Neutrophil (primary cell): Measurements from ENCODE around the gene SMAD3.

Experiments used
- H3K27ac ChIP-seq: fragments of 200-600 bp; sonication (generic); 2 replicates; pipeline ENCODE4 v1.5.1; 2016; ENCODE audit warnings: mild to moderate bottlenecking, moderate library complexity
- H3K27me3 ChIP-seq: fragments of 200-600 bp; sonication (generic); 2 replicates; pipeline ENCODE4 v1.6.0; 2016; ENCODE audit warnings: mild to moderate bottlenecking
- H3K36me3 ChIP-seq: fragments of 200-600 bp; sonication (generic); 2 replicates; pipeline ENCODE4 v1.5.1; 2017
- H3K4me1 ChIP-seq, 2 experiments: fragments of 200-600 bp in 1 of 2; sonication (generic) in 1 of 2; 1 replicate in 1 of 2; 2 replicates in 1 of 2; pipeline versions ENCODE4 v1.5.1 to v1.6.1; 2013 to 2016; ENCODE audit warnings: low read depth in 1 of 2, low read length in 1 of 2, mild to moderate bottlenecking in 1 of 2, moderate library complexity in 1 of 2; ENCODE audit not compliant: control insufficient read depth in 1 of 2, insufficient read depth in 1 of 2
- H3K4me3 ChIP-seq, 2 experiments: fragments of 200-600 bp in 1 of 2; sonication (generic) in 1 of 2; 1 replicate in 1 of 2; 2 replicates in 1 of 2; pipeline ENCODE4 v1.5.1; 2013 to 2016; ENCODE audit warnings: low read depth in 1 of 2, low read length in 1 of 2, mild to moderate bottlenecking in 1 of 2, moderate library complexity in 1 of 2
- H3K9me3 ChIP-seq: fragments of 200-600 bp; sonication (generic); 2 replicates; pipeline ENCODE4 v1.5.1; 2016
- TF ChIP-seq, protein P1 (sequence below): fragments of 200-600 bp; sonication (generic); IDR thresholded peaks from 2 replicates; pipeline ENCODE4 v1.5.1; 2016; ENCODE audit warnings: antibody characterized with exemption

Gene SMAD3

DNA sequence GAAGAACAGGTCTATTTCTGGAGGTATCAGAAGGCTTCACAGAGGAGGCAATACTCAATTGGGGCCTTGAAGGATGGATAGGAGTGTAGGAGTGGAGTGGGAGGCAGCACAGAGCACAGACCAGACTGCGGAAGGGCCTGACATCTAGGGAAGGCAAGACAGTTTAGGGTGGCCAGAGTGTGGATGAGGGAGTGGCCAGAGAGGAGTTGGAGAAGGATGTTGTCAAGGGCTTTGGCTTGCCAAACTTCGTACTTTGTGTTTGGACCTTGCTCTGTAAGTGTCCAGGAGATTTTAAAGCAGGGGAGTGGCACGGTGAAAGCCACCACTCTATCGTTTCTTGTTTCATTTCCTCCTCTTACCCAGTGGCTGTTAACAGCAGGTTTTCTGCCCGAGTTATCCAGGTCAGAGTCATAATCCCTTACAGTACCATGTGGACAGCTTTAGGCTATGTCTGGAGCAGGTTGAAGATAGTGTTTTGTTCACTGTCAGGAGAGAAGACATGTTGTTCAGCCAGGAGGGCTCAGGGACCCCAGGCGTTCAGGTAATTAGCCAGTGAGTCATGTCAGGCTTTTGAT lies 12.3 kb downstream of the SMAD3 start:
- no peak overlapping the region for H3K27ac ChIP-seq

DNA sequence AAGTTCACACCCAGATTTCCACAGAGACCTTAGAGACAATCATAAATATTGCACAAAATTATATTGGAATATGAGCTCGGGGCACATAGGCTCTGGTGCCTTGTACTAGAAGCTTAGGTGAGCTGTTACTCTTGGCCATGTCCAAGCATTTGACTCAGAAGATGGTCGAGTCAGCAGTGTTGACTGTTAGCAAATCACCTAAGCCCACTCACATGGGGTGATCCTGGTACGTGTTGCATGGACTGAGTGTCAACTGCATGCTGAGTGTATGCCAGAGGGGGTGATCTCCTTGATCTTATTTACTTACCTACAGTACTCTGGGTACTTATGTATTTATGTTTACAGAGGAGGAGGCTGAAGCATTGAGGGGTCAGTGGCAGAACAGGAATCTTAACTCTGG lies 14.0 kb downstream of the SMAD3 start:
- H3K27me3 ChIP-seq, result no peaks in the 10 kb centered on the region
- TF ChIP-seq, protein P1, sequence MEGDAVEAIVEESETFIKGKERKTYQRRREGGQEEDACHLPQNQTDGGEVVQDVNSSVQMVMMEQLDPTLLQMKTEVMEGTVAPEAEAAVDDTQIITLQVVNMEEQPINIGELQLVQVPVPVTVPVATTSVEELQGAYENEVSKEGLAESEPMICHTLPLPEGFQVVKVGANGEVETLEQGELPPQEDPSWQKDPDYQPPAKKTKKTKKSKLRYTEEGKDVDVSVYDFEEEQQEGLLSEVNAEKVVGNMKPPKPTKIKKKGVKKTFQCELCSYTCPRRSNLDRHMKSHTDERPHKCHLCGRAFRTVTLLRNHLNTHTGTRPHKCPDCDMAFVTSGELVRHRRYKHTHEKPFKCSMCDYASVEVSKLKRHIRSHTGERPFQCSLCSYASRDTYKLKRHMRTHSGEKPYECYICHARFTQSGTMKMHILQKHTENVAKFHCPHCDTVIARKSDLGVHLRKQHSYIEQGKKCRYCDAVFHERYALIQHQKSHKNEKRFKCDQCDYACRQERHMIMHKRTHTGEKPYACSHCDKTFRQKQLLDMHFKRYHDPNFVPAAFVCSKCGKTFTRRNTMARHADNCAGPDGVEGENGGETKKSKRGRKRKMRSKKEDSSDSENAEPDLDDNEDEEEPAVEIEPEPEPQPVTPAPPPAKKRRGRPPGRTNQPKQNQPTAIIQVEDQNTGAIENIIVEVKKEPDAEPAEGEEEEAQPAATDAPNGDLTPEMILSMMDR, result no peak
- H3K4me1 ChIP-seq, result peaks cover 49 to 73% of the 10 kb centered on the region in 2 experiments
- H3K9me3 ChIP-seq, result no peaks in the 10 kb centered on the region
- no peak overlapping the region for H3K27ac ChIP-seq
- H3K36me3 ChIP-seq, result no peaks in the 10 kb centered on the region
- H3K4me3 ChIP-seq, result no peak overlapping the region

More for the DNA sequence above, 12.3 kb downstream of the SMAD3 start:
- H3K36me3 ChIP-seq, result no peaks in the 10 kb centered on the region
- no peaks in the 10 kb centered on the region for H3K9me3 ChIP-seq
- peaks cover 40 to 64% of the 10 kb centered on the region in 2 experiments for H3K4me1 ChIP-seq
- TF ChIP-seq, protein P1, result no peak
- no peak overlapping the region for H3K4me3 ChIP-seq
- no peaks in the 10 kb centered on the region for H3K27me3 ChIP-seq

DNA sequence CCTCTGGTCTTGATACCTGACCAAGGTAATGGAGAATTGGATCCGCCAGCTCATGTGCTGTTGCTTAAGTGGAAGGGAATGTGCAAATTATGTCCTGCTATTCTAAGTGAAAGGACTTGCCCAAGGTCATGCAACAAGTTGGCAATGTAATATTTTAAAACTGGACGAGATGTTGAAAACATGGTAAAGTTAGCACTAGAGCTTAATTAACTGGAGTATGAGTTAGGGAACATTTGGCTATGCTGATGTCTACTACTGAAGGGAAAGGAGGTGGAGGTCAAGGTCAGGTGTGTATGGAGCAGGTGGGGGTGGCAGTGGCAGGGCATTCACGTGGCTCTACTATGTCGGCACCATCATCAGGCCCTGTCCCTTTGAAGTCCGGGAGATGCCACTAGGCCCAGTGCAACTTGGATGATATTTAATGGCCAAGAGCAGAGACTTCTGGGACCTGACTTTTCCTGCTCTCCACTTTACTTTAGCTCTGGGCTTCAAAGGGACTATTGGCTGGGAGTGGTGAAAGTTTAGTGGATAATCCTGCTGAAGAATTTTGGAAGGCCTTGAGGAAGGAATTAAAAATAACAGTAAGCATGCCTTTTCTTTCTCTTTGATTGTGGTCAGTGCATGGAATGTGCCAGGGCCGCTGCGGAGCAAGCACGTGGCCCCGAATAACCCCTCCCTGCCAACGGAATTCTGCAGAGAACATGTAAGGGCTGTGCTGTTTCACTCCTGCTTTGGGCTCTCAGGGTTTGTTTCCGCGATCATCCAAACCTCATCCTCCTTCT lies 14.9 kb downstream of the SMAD3 start:
- Histone ChIP-seq H3K4me1 (peaks cover 57 to 73% of the 10 kb centered on the region in 2 experiments), H3K9me3 (no peaks in the 10 kb centered on the region), H3K36me3 (no peaks in the 10 kb centered on the region), H3K4me3 (no peak overlapping the region), H3K27ac (no peak overlapping the region), H3K27me3 (no peaks in the 10 kb centered on the region)
- TF ChIP-seq, protein P1, result no peak

DNA sequence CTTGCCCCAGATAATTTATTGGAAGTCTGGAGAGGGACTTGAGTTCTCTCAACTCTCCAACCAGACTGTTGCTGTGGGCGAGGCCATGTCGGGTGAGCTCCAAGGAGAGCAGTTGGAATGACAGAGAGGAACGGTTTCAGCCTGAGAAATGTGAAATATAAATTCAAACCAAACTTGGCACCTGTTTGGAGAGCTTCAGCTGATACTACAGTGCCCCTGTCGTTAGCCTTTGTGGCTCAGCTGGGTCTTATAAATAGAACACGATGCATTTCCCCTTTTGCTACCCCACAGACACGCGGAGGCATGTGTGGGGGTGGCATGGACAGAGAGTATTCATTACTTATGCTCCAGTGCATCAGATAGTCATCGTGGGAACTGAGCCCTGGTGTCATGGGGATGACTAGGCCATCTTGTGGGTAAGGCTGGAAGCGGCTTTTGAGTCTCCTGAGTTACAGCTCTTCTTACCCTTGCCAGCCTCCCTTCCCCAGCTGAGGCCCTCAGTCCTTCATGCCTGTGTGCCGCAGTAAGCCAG lies 15.6 kb downstream of the SMAD3 start:
- H3K27ac ChIP-seq, result peak overlapping the region; percentile 20
- no peaks in the 10 kb centered on the region for H3K27me3 ChIP-seq
- TF ChIP-seq, protein P1, result no peak
- no peaks in the 10 kb centered on the region for H3K36me3 ChIP-seq
- H3K4me1 ChIP-seq, result peaks cover 63 to 75% of the 10 kb centered on the region in 2 experiments
- no peaks in the 10 kb centered on the region for H3K9me3 ChIP-seq
- no peak overlapping the region for H3K4me3 ChIP-seq

DNA sequence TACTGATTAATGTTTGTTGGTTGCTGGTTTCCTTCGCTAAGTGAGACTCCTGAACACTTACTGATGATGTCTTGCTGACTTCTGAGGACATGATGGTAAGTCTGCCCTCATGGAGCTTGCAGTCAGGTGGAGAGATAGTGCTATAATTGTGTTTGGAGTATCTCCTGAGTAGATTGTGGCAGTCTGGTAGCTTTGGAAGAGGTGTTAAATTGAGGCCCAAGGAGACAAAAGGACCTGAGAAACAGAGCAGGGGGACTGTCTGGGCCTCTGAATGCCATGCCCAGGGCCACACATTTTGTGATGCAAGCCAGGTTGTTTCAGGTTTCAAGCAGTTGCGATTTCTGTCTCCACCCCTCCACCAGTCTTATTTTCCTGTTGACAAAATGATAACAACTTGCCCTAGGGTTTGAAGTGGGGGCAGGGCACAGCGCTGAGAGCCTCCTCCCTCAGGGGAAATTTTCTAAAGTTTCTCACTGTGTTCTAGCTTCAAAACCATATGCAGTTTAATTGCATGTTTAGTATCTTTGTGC lies 16.7 kb downstream of the SMAD3 start:
- H3K4me3 ChIP-seq, result no peak overlapping the region
- no peaks in the 10 kb centered on the region for H3K36me3 ChIP-seq
- no peaks in the 10 kb centered on the region for H3K27me3 ChIP-seq
- H3K4me1 ChIP-seq, result peaks cover 62 to 74% of the 10 kb centered on the region in 2 experiments
- TF ChIP-seq, protein P1, result no peak
- no peaks in the 10 kb centered on the region for H3K9me3 ChIP-seq
- H3K27ac ChIP-seq, result peak overlapping the region; percentile 2
